GM12864 (cell line): ENCODE results near the gene YRDC.

ENCODE experiments used
- DNase-seq: peaks from one replicate; pipeline ENCODE4 v3.0.0-alpha.2; 2011; ENCODE audit warnings: low read depth
- H3K4me3 ChIP-seq: 2 replicates; pipeline ENCODE4 v1.5.1; 2011; ENCODE audit warnings: mild to moderate bottlenecking, low read depth, low read length, control low read depth
- TF ChIP-seq, protein P1 (sequence below): IDR thresholded peaks from 2 replicates; pipeline ENCODE4 v1.5.1; 2011; ENCODE audit warnings: low read depth, mild to moderate bottlenecking, moderate library complexity, low read length, control low read depth, inconsistent platforms; ENCODE audit errors: missing control alignments

The YRDC gene

DNA sequence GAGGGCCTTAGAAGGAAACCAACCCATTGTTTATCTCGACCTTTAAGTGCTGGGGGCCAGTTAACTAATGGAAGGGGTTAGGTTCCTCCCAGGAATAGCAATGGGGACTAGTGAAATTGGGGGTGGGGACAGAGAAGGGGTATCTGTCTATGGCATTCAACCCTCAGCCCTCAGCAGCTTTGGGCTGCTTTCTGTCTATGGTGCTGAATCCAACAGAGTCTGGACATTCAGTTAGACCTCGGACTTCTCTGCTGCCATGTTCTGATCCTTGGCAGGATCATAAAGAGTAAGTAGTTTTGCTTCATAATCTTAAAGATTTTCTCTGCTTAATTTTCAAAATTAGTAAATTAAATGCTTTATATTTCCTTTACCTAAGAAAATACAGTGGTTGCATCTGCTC, 40.5 kb downstream of the YRDC start:
- no peak overlapping the region for H3K4me3 ChIP-seq
- no peak for DNase-seq
- TF ChIP-seq, protein P1, sequence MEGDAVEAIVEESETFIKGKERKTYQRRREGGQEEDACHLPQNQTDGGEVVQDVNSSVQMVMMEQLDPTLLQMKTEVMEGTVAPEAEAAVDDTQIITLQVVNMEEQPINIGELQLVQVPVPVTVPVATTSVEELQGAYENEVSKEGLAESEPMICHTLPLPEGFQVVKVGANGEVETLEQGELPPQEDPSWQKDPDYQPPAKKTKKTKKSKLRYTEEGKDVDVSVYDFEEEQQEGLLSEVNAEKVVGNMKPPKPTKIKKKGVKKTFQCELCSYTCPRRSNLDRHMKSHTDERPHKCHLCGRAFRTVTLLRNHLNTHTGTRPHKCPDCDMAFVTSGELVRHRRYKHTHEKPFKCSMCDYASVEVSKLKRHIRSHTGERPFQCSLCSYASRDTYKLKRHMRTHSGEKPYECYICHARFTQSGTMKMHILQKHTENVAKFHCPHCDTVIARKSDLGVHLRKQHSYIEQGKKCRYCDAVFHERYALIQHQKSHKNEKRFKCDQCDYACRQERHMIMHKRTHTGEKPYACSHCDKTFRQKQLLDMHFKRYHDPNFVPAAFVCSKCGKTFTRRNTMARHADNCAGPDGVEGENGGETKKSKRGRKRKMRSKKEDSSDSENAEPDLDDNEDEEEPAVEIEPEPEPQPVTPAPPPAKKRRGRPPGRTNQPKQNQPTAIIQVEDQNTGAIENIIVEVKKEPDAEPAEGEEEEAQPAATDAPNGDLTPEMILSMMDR, result no peak

DNA sequence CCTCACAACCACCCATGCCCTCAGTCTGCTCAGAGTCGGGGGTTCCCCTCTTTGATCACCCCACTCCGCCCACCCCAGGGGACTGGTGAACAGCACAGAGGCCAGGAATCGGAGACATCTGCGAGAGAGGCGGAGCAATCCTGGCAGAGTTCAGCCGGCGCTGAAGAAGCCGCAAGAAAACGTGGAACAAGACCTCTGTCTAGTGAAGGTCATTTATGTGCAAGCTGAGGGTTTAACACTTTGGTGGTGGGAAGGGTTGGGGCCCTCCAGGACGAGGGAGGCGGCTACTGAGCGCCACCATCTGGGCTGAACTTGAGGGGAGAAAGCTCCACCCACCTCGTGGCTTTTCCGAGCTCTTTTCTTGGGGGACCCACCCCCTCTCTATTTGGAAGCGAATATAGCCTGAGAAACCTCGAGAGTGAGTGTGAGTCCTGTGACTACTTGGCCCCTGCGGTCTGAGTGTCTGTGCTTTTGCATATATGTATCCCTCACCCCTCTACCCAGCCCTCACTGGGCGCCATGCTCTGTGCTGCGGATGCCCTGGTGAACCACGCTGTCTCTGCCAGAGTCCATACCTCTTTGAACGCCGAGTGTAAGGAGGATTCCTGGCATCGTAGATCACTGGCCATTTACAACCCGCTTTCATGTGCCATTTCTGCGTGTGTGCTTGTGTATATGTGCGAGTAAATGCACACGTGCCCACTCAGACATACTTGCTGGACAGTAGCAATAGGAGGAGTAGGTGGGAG, 41.9 kb downstream of the YRDC start:
- no peak overlapping the region for H3K4me3 ChIP-seq
- TF ChIP-seq, protein P1, result peak; percentile 18
- no peak for DNase-seq

DNA sequence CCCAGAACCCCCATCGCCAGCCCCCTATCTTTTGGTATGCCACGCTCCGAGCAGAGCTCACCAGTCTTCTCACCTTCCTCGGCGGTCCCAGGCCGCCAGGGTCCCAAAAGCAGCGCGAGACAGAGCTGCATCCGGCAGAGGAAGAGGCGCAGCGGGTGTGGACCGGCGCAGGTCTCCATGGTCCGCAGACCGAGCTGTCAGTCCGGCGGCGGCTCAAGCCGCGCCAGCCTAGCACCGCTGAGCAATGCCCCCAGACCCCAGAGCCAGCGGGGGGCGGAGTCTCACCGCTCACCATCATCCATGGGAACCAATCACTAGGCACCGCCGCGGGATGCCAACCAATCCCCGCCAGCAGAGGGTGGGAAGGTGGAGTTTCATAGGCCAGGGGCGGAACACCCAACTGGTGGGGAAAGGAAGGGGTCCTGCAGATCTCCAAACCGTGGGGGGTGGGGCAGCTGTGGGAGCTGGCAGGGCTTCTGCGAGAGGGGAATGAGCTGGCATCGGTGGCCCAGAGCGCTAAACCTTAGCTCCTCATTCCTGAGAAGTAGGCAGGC, 43.0 kb downstream of the YRDC start, which contains the start of gene EPHA10:
TSS of gene EPHA10 (minus strand) at position 233 of the 554 bp plus-strand sequence. CDS start at position 179, 54 bp downstream.
- DNase-seq, result no peak
- TF ChIP-seq, protein P1, result no peak
- H3K4me3 ChIP-seq, result no peak within 1 kb of the TSS

DNA sequence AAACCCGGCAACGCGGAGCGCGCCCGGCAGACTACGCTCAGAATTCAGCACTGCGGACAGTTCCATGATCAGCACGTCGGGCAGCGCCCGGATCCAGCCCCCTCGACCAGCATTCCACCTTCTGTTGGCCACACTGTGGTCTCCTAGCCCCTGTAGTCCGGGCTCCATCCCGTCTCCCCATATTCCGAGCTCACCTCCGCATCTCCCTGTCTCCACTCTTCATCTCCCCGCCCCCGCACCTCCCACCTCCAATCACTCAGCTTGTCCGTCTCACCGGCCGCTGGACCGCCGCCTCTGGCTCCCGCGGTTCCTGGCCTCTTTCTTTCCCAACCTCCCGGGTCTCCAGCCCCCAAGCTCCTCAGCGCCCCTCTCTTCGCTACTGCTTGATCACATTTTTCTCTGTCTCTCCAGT, 43.6 kb downstream of the YRDC start:
- no peak overlapping the region for H3K4me3 ChIP-seq
- TF ChIP-seq, protein P1, result no peak
- DNase-seq, result no peak

DNA sequence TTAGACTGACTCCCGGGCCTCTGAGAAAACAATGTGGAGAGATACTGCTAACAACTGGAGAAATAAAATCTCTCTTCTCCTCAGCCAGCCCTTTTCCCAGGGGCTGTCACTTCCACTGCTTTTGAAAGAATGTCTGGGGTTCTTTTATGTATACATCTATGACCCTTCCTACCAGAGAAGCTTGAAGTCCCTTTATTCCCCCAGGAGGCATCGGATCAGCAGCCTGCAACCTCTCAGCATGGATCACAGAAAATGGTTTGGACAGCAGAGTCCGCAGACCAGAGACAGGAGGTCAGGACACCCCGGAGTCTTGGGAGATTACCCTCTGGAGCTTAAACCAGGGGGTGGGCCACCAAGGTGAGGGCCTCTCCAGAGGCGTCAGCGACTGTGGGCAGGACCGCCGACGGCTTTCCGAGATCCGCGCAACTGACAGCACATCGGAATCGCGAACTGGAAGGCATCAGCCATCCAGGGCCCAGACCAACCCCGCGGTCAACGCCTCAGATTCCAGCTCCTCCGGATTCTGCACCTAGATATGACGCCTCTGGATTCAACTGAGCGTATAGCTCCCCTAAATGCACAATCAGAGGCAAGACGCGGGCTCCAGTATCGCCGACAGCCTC, 44.1 kb downstream of the YRDC start:
- H3K4me3 ChIP-seq, result no peak overlapping the region
- TF ChIP-seq, protein P1, result no peak
- DNase-seq, result no peak

DNA sequence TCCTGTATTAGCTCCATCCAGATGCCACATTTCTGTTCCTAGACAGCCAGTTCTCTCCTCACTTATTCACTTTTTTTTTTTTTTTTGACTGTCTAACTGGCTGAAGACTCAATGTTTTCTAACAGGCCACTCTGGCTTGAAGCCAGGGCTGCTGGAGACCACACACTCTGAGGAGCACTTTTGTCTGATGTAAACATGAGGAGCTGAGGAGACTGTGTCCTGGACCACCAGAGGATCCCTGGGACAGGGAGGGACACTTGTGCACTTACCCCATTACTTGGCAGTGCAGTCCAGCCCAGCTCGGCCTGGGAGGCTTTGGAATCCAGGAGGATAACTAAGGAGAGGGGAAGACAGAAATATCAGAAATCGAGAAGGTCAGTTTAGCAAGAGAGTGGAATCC, 45.5 kb downstream of the YRDC start:
- no peak overlapping the region for H3K4me3 ChIP-seq
- no peak for DNase-seq
- TF ChIP-seq, protein P1, result no peak
